Panc1 (cell line): ENCODE data around the gene PITPNB. TPM values are rescaled to one million over a fixed set of nuclear protein-coding genes. Genes with fewer than 3 reads are reported as not detected.

Experiments used
- ATAC-seq: fragments of 200-7000 bp; cut with Tn5 transposase; 2 replicates; pipeline ENCODE4 v1.9.1; 2020; ENCODE audit warnings: mild to moderate bottlenecking, moderate library complexity
- BruUV-seq: library from RNA; stranded (reverse); fragments of 400-500 nt; replicated peaks from 2 replicates; lab custom pipeline; 2021; lab: Mats Ljungman, UMichigan
- CTCF ChIA-PET: fragments of 300-600 bp; sonication (Branson Sonifier 250); formaldehyde crosslinking; loops from one replicate; lab custom pipeline; 2022; ENCODE audit warnings: antibody characterized with exemption; lab: Charles Lee
- POLR2A ChIA-PET: fragments of 300-600 bp; sonication (Branson Sonifier 250); formaldehyde crosslinking; loops from one replicate; lab custom pipeline; 2022; ENCODE audit warnings: antibody characterized with exemption; lab: Charles Lee
- DNase-seq: peaks from one replicate; pipeline ENCODE4 v3.0.0-alpha.2; 2010; ENCODE audit warnings: low read depth, low spot score
- H3K27ac ChIP-seq: 2 replicates; pipeline ENCODE4 v1.5.1; 2011; ENCODE audit warnings: mild to moderate bottlenecking, low read length, inconsistent platforms
- H3K27me3 ChIP-seq: fragments of 200-500 bp; sonication (Bioruptor generic); 2 replicates; pipeline ENCODE4 v1.6.0; 2014; ENCODE audit warnings: low read length, inconsistent platforms; ENCODE audit not compliant: control insufficient read depth, insufficient read depth
- H3K36me3 ChIP-seq: fragments of 200-500 bp; sonication (Bioruptor generic); 2 replicates; pipeline ENCODE4 v1.5.1; 2014; ENCODE audit warnings: inconsistent platforms, mild to moderate bottlenecking, low read length, moderate library complexity; ENCODE audit not compliant: control insufficient read depth, insufficient read depth
- H3K4me1 ChIP-seq: 2 replicates; pipeline ENCODE4 v1.5.1; 2011; ENCODE audit warnings: inconsistent platforms, mild to moderate bottlenecking, low read length, moderate library complexity; ENCODE audit not compliant: control insufficient read depth, insufficient read depth
- H3K4me3 ChIP-seq, 2 experiments: 2 replicates each; pipeline ENCODE4 v1.5.1; 2011 to 2012; ENCODE audit warnings: low read depth in 2 of 2, low read length in 2 of 2, mild to moderate bottlenecking in 2 of 2, inconsistent platforms in 1 of 2, moderate library complexity in 1 of 2
- H3K9me3 ChIP-seq: fragments of 200-500 bp; sonication (Bioruptor generic); 2 replicates; pipeline ENCODE4 v1.5.1; 2014; ENCODE audit warnings: low read depth, mild to moderate bottlenecking, inconsistent platforms, low read length, moderate library complexity; ENCODE audit not compliant: control insufficient read depth, insufficient read depth
- POLR2AphosphoS5 ChIP-seq: IDR thresholded peaks from 2 replicates; pipeline ENCODE4 v1.6.1; 2012; ENCODE audit warnings: mild to moderate bottlenecking, low read depth, low read length, moderate library complexity
- SIN3A ChIP-seq: IDR thresholded peaks from 2 replicates; pipeline ENCODE4 v1.6.1; 2012; ENCODE audit warnings: low read depth, mild to moderate bottlenecking, low read length, moderate library complexity, borderline replicate concordance; ENCODE audit not compliant: insufficient read depth
- TCF7L2 ChIP-seq: IDR thresholded peaks from 2 replicates; pipeline ENCODE4 v1.6.1; 2011; ENCODE audit warnings: mild to moderate bottlenecking, low read depth, low read length, inconsistent platforms
- in situ Hi-C: cut with HindIII; loops from 2 replicates; pipeline ENCODE4 v1.10.0; 2016; ENCODE audit warnings: low sequenced_read_pairs, low pct_unique_long_range_greater_than_20kb
- intact Hi-C: fragments of 100-400 bp; cut with micrococcal nuclease; formaldehyde crosslinking; loops from one replicate; pipeline ENCODE4 v1.10.0; 2022; ENCODE audit not compliant: unreplicated experiment
- total RNA-seq: library from RNA; stranded (reverse); gene quantifications from one replicate; pipeline ENCODE4 v1.2.1, GENCODE V29; 2021; ENCODE audit not compliant: unreplicated experiment
- TF ChIP-seq, protein P1 (sequence below): fragments of 450-650 bp; IDR thresholded peaks from 2 replicates; pipeline ENCODE4 v1.5.1; 2017; ENCODE audit warnings: mild to moderate bottlenecking
- TF ChIP-seq, protein P2 (sequence below), 2 experiments: IDR thresholded peaks; 2 replicates each; pipeline ENCODE4 v1.6.1; 2011 to 2012; ENCODE audit warnings: low read depth in 2 of 2, control low read depth in 1 of 2, low read length in 1 of 2, mild to moderate bottlenecking in 1 of 2, moderate library complexity in 1 of 2; ENCODE audit not compliant: insufficient read depth in 1 of 2

The PITPNB gene
- total RNA-seq, 1 experiment from 2014 or later, result 67.0 TPM

- no peak for ATAC-seq
- Histone ChIP-seq H3K9me3 (peaks cover 4% of the 10 kb centered on the region; the same call in 1 of the 2 replicates), H3K4me3 (no peak overlapping the region), H3K27me3 (no peaks in the 10 kb centered on the region), H3K4me1 (no peaks in the 10 kb centered on the region), H3K36me3 (no peaks in the 10 kb centered on the region; the same call in 1 of the 2 replicates), H3K27ac (no peak overlapping the region)
- BruUV-seq, result no TSS peak
- POLR2A ChIA-PET, result no interaction called here
- intact Hi-C loops (no loop called here), in situ Hi-C loops (no loop called here)
- DNase-seq, result no peak
- TF ChIP-seq, protein P1, sequence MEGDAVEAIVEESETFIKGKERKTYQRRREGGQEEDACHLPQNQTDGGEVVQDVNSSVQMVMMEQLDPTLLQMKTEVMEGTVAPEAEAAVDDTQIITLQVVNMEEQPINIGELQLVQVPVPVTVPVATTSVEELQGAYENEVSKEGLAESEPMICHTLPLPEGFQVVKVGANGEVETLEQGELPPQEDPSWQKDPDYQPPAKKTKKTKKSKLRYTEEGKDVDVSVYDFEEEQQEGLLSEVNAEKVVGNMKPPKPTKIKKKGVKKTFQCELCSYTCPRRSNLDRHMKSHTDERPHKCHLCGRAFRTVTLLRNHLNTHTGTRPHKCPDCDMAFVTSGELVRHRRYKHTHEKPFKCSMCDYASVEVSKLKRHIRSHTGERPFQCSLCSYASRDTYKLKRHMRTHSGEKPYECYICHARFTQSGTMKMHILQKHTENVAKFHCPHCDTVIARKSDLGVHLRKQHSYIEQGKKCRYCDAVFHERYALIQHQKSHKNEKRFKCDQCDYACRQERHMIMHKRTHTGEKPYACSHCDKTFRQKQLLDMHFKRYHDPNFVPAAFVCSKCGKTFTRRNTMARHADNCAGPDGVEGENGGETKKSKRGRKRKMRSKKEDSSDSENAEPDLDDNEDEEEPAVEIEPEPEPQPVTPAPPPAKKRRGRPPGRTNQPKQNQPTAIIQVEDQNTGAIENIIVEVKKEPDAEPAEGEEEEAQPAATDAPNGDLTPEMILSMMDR, result no peak
- no peak for TF ChIP-seq SIN3A
- TF ChIP-seq, protein P2, sequence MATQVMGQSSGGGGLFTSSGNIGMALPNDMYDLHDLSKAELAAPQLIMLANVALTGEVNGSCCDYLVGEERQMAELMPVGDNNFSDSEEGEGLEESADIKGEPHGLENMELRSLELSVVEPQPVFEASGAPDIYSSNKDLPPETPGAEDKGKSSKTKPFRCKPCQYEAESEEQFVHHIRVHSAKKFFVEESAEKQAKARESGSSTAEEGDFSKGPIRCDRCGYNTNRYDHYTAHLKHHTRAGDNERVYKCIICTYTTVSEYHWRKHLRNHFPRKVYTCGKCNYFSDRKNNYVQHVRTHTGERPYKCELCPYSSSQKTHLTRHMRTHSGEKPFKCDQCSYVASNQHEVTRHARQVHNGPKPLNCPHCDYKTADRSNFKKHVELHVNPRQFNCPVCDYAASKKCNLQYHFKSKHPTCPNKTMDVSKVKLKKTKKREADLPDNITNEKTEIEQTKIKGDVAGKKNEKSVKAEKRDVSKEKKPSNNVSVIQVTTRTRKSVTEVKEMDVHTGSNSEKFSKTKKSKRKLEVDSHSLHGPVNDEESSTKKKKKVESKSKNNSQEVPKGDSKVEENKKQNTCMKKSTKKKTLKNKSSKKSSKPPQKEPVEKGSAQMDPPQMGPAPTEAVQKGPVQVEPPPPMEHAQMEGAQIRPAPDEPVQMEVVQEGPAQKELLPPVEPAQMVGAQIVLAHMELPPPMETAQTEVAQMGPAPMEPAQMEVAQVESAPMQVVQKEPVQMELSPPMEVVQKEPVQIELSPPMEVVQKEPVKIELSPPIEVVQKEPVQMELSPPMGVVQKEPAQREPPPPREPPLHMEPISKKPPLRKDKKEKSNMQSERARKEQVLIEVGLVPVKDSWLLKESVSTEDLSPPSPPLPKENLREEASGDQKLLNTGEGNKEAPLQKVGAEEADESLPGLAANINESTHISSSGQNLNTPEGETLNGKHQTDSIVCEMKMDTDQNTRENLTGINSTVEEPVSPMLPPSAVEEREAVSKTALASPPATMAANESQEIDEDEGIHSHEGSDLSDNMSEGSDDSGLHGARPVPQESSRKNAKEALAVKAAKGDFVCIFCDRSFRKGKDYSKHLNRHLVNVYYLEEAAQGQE (IDR thresholded peaks at IDR 0.05; ENCODE audit: insufficient read depth in 1 of 2, low read depth in 2 of 2, low read length in 1 of 2), result no peak
- no peak for TF ChIP-seq POLR2AphosphoS5
- CTCF ChIA-PET, result no interaction called here
These were observed 8.6 kb upstream of the PITPNB start for GRCh38 chr22:27927608-27928007.

- DNase-seq (no peak), ATAC-seq (no peak)
- no peak overlapping the region for H3K27ac ChIP-seq
- ChIA-PET POLR2A (no interaction called here), CTCF (no interaction called here)
- peaks cover 5% of the 10 kb centered on the region; the same call in 1 of the 2 replicates for H3K4me1 ChIP-seq
- H3K4me3 ChIP-seq, result no peak overlapping the region
- TF ChIP-seq POLR2AphosphoS5 (no peak), SIN3A (no peak), TCF7L2 (no peak)
- TF ChIP-seq, protein P2 (IDR thresholded peaks at IDR 0.05; ENCODE audit: insufficient read depth in 1 of 2, low read depth in 2 of 2, low read length in 1 of 2), result no peak
- TF ChIP-seq, protein P1, result no peak
- H3K27me3 ChIP-seq, result no peaks in the 10 kb centered on the region
- in situ Hi-C loops (no loop called here), intact Hi-C loops (no loop called here)
- BruUV-seq, result no TSS peak
- H3K9me3 ChIP-seq, result peaks cover 4% of the 10 kb centered on the region; the same call in 1 of the 2 replicates
- no peaks in the 10 kb centered on the region; the same call in 1 of the 2 replicates for H3K36me3 ChIP-seq
These were observed 6.3 kb upstream of the PITPNB start for GRCh38 chr22:27925331-27925730.
